GM21717 (cell line): ENCODE measurements around the gene PPP2R5B.

Experiments used
- ATAC-seq: cut with Tn5 transposase; IDR thresholded peaks from one replicate; pipeline ENCODE4 v1.9.1; 2021; ENCODE audit warnings: mild to moderate bottlenecking, moderate library complexity; ENCODE audit not compliant: unreplicated experiment

Gene PPP2R5B

GRCh38 chr11:64923944-64924909 is at the start of gene PPP2R5B:
Gene PPP2R5B (plus strand): TSS chr11:64924689. CDS start chr11:64925735, 1,046 bp downstream.
- peak; percentile 65 for ATAC-seq

GRCh38 chr11:64875369-64876228 is 48.9 kb upstream of the PPP2R5B start:
- ATAC-seq, result no peak

GRCh38 chr11:64876229-64876750 is 48.2 kb upstream of the PPP2R5B start:
- no peak for ATAC-seq

- no peak for ATAC-seq
These were observed 47.6 kb upstream of the PPP2R5B start for GRCh38 chr11:64876835-64877341.

GRCh38 chr11:64877390-64878222 is 46.9 kb upstream of the PPP2R5B start:
- no peak for ATAC-seq

- peak; percentile 14 for ATAC-seq
These were observed 46.3 kb upstream of the PPP2R5B start for GRCh38 chr11:64878223-64878493.

GRCh38 chr11:64878494-64879243 is 45.8 kb upstream of the PPP2R5B start, which contains the start of gene EHD1:
Gene EHD1 (minus strand): TSS chr11:64878621. CDS start chr11:64878464, 157 bp downstream.
- peak; percentile 60 for ATAC-seq

GRCh38 chr11:64879244-64879900 is 45.1 kb upstream of the PPP2R5B start:
- ATAC-seq, result peak; percentile 8

- ATAC-seq, result no peak
These were observed 44.1 kb upstream of the PPP2R5B start for GRCh38 chr11:64880240-64881001.

- ATAC-seq, result no peak
These were observed 43.0 kb upstream of the PPP2R5B start for GRCh38 chr11:64881476-64881875.

GRCh38 chr11:64882243-64882642 is 42.2 kb upstream of the PPP2R5B start:
- ATAC-seq, result no peak

- ATAC-seq, result no peak
These were observed 40.9 kb upstream of the PPP2R5B start for GRCh38 chr11:64883575-64883974.

GRCh38 chr11:64884019-64884418 is 40.5 kb upstream of the PPP2R5B start:
- no peak for ATAC-seq

GRCh38 chr11:64885367-64886286 is 38.9 kb upstream of the PPP2R5B start:
- no peak for ATAC-seq

- no peak for ATAC-seq
These were observed 37.2 kb upstream of the PPP2R5B start for GRCh38 chr11:64887234-64887756.

GRCh38 chr11:64887757-64888405 is 36.6 kb upstream of the PPP2R5B start:
- ATAC-seq, result peak; percentile 59

GRCh38 chr11:64888406-64888728 is 36.1 kb upstream of the PPP2R5B start:
- no peak for ATAC-seq
